Transverse colon (tissue), 4 donors: ENCODE data around the gene COX7C. TPM values are rescaled to one million over a fixed set of nuclear protein-coding genes. Genes with fewer than 3 reads are reported as not detected.

ENCODE experiments used
- DNase-seq: peaks from one replicate; pipeline ENCODE4 v3.0.0-alpha.2; 2019
- H3K27ac ChIP-seq, 4 donors: fragments of 200-600 bp; sonication (generic); 2 replicates each; pipeline ENCODE4 v1.5.1; 2016 to 2018; ENCODE audit warnings: inconsistent platforms in 4 of 4
- H3K27me3 ChIP-seq: fragments of 200-600 bp; sonication (generic); 2 replicates; pipeline ENCODE4 v1.5.1; 2017; ENCODE audit warnings: inconsistent platforms
- H3K36me3 ChIP-seq, 4 donors: fragments of 200-600 bp; sonication (generic); 2 replicates each; pipeline ENCODE4 v1.5.1; 2017 to 2019; ENCODE audit warnings: inconsistent platforms in 4 of 4
- H3K4me1 ChIP-seq, 4 donors: fragments of 200-600 bp; sonication (generic); 2 replicates each; pipeline ENCODE4 v1.5.1; 2017 to 2020; ENCODE audit warnings: inconsistent platforms in 4 of 4
- H3K4me3 ChIP-seq, 4 donors: fragments of 200-600 bp; sonication (generic); 1 replicate in 1 of 4; 2 replicates in 3 of 4; pipeline versions ENCODE4 v1.5.1 to v1.6.1; 2017 to 2019; ENCODE audit warnings: inconsistent platforms in 4 of 4
- H3K9me3 ChIP-seq, 2 donors: fragments of 200-600 bp; sonication (generic); 2 replicates each; pipeline ENCODE4 v1.5.1; 2017 to 2019; ENCODE audit warnings: inconsistent platforms in 2 of 2
- EP300 ChIP-seq: sonication (generic); formaldehyde crosslinking; IDR thresholded peaks from one replicate; pipeline ENCODE4 v1.6.1; 2017; ENCODE audit warnings: antibody characterized with exemption, low read depth
- POLR2A ChIP-seq: fragments of 450-650 bp; IDR thresholded peaks from one replicate; pipeline ENCODE4 v1.6.1; 2016; ENCODE audit warnings: antibody characterized with exemption, mild to moderate bottlenecking, moderate library complexity
- POLR2AphosphoS5 ChIP-seq, 3 donors: sonication (generic); formaldehyde crosslinking; IDR thresholded peaks; one replicate each; pipeline ENCODE4 v1.6.1; 2016; ENCODE audit warnings: antibody characterized with exemption in 3 of 3
- WGBS, 2 donors: methylation state at CpG; one replicate each; pipeline ENCODE4 v1.1.5; 2018; ENCODE audit warnings: low coverage in 1 of 2; 5-methylcytosine and 5-hydroxymethylcytosine counted together
- in situ Hi-C, 4 donors: fragments of 200-750 bp; cut with MboI; loops; one replicate each; pipeline versions ENCODE4 v1.15.0 to v1.15.1; 2017; ENCODE audit warnings: low sequenced_read_pairs in 3 of 4, low pct_ligation_motif_present in 1 of 4, low pct_unique_long_range_greater_than_20kb in 1 of 4
- intact Hi-C: fragments of 100-400 bp; cut with DNase I; formaldehyde crosslinking; loops from one replicate; pipeline ENCODE4 v1.15.1; 2023; ENCODE audit warnings: low total_unique reads
- total RNA-seq, 4 donors: library from RNA; depleted of rRNA; stranded (reverse); fragments of >200 nt; gene quantifications; one replicate each; pipeline ENCODE4 v1.1.0, GENCODE V29; 2016
- TF ChIP-seq, protein P1 (sequence below), 5 experiments: fragments of 200-600 bp in 3 of 5; fragments of 450-650 bp in 2 of 5; sonication (generic) in 3 of 5; IDR thresholded peaks; 1 replicate in 2 of 5; 2 replicates in 3 of 5; pipeline ENCODE4 v1.5.1; 2016 to 2017; ENCODE audit warnings: antibody characterized with exemption in 5 of 5, inconsistent platforms in 3 of 5, mild to moderate bottlenecking in 2 of 5, moderate library complexity in 1 of 5

COX7C gene
- total RNA-seq, 4 donors from 2014 or later: 329 to 677 (median 411) TPM

DNA sequence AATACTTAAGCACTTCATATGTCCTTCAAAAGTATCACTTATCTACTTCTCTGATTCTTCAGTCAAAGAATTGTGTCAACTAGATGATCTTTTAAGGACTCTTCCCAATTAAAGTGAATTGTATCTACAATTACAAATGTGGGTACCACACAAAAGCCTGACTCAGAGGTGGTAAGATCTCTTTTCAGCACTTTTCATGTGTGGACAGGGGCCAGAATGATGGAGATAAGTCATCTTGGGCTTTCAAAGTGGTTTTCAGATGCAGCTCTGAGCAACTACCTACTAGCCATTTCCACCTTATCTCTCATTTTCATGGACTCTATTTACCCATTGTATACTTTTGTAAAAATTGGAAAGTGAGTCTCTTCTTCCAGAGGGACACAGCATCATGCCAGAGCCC, 8.4 kb downstream of the COX7C start:
- no peak overlapping the region for H3K27ac ChIP-seq
- intact Hi-C loops: no loop called here
- in situ Hi-C loops: no loop called here
- H3K4me3 ChIP-seq: no peak overlapping the region
- DNase-seq: no peak
- H3K9me3 ChIP-seq: no peaks in the 10 kb centered on the region
- no peak for TF ChIP-seq EP300
- TF ChIP-seq POLR2AphosphoS5 (IDR thresholded peaks at IDR 0.05): no peak
- no peak for TF ChIP-seq POLR2A
- TF ChIP-seq, protein P1, sequence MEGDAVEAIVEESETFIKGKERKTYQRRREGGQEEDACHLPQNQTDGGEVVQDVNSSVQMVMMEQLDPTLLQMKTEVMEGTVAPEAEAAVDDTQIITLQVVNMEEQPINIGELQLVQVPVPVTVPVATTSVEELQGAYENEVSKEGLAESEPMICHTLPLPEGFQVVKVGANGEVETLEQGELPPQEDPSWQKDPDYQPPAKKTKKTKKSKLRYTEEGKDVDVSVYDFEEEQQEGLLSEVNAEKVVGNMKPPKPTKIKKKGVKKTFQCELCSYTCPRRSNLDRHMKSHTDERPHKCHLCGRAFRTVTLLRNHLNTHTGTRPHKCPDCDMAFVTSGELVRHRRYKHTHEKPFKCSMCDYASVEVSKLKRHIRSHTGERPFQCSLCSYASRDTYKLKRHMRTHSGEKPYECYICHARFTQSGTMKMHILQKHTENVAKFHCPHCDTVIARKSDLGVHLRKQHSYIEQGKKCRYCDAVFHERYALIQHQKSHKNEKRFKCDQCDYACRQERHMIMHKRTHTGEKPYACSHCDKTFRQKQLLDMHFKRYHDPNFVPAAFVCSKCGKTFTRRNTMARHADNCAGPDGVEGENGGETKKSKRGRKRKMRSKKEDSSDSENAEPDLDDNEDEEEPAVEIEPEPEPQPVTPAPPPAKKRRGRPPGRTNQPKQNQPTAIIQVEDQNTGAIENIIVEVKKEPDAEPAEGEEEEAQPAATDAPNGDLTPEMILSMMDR (IDR thresholded peaks at IDR 0.05): no peak
- H3K27me3 ChIP-seq: peaks cover 13% of the 10 kb centered on the region
- H3K4me1 ChIP-seq: no peaks in the 10 kb centered on the region
- H3K36me3 ChIP-seq: peaks cover 0 to 10% (median 4%) of the 10 kb centered on the region in 4 donors

DNA sequence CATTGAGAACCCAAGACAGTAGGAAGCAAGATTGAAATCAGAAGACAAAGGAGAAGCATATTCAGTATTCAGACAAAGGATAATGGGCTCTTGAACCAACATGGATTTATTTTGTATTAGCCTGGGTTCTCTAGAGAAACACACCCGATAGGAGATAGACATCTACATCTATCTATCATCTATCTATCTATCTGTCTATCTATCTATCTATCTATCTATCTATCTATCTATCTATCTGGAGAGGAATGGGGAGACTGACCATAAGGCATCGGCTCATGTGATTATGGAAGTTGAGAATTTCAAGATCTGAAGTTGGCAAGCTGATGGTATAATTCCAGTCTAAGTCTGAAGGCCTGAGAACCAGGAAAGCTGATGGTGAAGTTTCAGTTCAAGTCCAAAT, 13.4 kb downstream of the COX7C start:
- no peaks in the 10 kb centered on the region for H3K36me3 ChIP-seq
- H3K27me3 ChIP-seq: peaks cover 13% of the 10 kb centered on the region
- in situ Hi-C loops (no loop called here), intact Hi-C loops (no loop called here)
- no peak for DNase-seq
- no peaks in the 10 kb centered on the region for H3K9me3 ChIP-seq
- H3K4me1 ChIP-seq: no peaks in the 10 kb centered on the region
- H3K27ac ChIP-seq: no peak overlapping the region
- TF ChIP-seq POLR2AphosphoS5 (IDR thresholded peaks at IDR 0.05): no peak
- no peak for TF ChIP-seq EP300
- TF ChIP-seq, protein P1 (IDR thresholded peaks at IDR 0.05): no peak
- TF ChIP-seq POLR2A: no peak
- no peak overlapping the region for H3K4me3 ChIP-seq
- 83 to 99% methylated on average over 2 of the region's 2 CpGs for WGBS, 2 donors

DNA sequence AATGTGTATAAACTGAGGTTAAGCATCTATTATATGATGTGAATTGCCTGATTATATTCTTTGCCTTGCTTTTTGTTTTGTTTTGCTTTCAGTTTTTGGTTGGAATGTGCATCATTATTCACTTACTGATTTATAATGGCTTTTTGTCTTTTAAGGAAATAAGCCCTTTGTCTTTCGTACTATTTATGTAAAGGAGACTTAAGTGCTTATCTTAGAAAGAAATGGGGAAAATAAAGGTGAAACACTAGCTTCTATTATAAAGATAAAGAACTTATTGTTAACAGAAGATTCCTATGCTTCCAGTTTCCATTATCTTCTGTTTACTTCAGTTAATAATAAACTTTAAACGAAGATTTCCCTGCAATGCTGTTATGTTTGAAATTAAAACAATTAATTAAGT, 23.3 kb downstream of the COX7C start:
- H3K4me3 ChIP-seq: no peak overlapping the region
- intact Hi-C loops (no loop called here), in situ Hi-C loops (no loop called here)
- WGBS, 2 donors: 10 to 13% methylated on average over 2 of the region's 2 CpGs
- no peaks in the 10 kb centered on the region for H3K27me3 ChIP-seq
- no peak for TF ChIP-seq EP300
- TF ChIP-seq POLR2A: no peak
- no peak for TF ChIP-seq POLR2AphosphoS5 (IDR thresholded peaks at IDR 0.05)
- TF ChIP-seq, protein P1 (IDR thresholded peaks at IDR 0.05): no peak
- no peaks in the 10 kb centered on the region for H3K9me3 ChIP-seq
- H3K36me3 ChIP-seq: no peaks in the 10 kb centered on the region
- no peak for DNase-seq
- no peaks in the 10 kb centered on the region for H3K4me1 ChIP-seq
- no peak overlapping the region for H3K27ac ChIP-seq

DNA sequence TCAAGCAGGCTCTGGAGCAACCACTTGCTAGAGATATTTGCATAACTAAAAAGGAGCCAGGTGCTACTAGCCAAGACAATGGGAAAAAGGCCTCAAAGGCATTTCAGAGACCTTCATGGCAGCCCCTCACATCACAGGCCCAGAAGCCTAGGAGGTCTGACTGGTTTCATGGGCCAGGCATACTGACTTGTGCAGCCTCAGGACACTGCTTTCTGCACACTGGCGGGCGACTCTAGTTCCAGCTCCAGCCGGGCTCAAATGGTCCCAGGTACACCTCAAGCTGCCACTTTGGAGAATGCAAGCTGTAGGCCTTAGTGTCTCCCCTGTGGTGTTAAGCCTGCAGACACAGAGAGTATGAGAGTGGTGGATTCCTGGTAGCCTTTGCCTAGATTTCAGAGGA, 27.1 kb downstream of the COX7C start:
- Histone ChIP-seq H3K4me3 (no peak overlapping the region), H3K36me3 (no peaks in the 10 kb centered on the region), H3K27ac (no peak overlapping the region), H3K4me1 (no peaks in the 10 kb centered on the region), H3K9me3 (no peaks in the 10 kb centered on the region), H3K27me3 (no peaks in the 10 kb centered on the region)
- WGBS, 2 donors: 94 to 100% methylated on average over 1 to 3 of the region's 3 CpGs
- no peak for DNase-seq
- in situ Hi-C loops: no loop called here
- intact Hi-C loops: no loop called here
- no peak for TF ChIP-seq POLR2AphosphoS5 (IDR thresholded peaks at IDR 0.05)

DNA sequence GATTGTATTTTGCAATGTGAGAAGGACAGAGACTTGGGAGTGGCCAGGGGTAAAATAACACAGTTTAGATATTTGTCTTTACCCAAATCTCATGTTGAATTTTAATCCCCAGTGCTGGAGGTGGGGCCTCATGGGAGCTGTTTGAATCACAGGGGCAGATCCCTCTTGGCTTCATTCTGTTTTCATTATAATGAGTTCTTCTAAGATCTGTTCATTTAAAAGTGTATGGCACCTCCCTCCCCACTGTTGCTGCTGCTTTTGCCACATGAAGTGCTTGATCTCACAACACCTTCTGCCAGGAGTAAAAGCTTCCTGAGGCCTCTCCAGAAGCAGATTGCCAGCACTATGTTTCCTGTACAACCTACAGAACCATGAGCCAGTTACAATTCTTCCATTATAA, 28.1 kb downstream of the COX7C start:
- Histone ChIP-seq H3K36me3 (no peaks in the 10 kb centered on the region), H3K4me1 (no peaks in the 10 kb centered on the region), H3K27ac (no peak overlapping the region), H3K9me3 (no peaks in the 10 kb centered on the region), H3K27me3 (no peaks in the 10 kb centered on the region), H3K4me3 (no peak overlapping the region)
- intact Hi-C loops: no loop called here
- no peak for DNase-seq
- in situ Hi-C loops: no loop called here
- TF ChIP-seq POLR2A (no peak), EP300 (no peak), POLR2AphosphoS5 (IDR thresholded peaks at IDR 0.05) (no peak)
- TF ChIP-seq, protein P1 (IDR thresholded peaks at IDR 0.05): no peak
